Activated naive CD4-positive, alpha-beta T cell treated with anti-CD3 and anti-CD28 coated beads, Interleukin-2, amount 50 U/mL, for 24 hours (primary cell): ENCODE data around the gene PSMC5.
"Not testable (repeated sequence)": the region's sequence is repeated elsewhere in the genome, so short reads cannot be mapped to it uniquely, and the experiment has no call there.

Source experiments
- H3K27ac Mint-ChIP-seq: one replicate; pipeline ENCODE4 v1.8.0; 2021; ENCODE audit warnings: mild to moderate bottlenecking, mixed read lengths
- H3K27me3 Mint-ChIP-seq: one replicate; pipeline ENCODE4 v1.8.0; 2021; ENCODE audit warnings: mixed read lengths
- H3K36me3 Mint-ChIP-seq: one replicate; pipeline ENCODE4 v1.8.0; 2021; ENCODE audit warnings: mixed read lengths
- H3K4me1 Mint-ChIP-seq: one replicate; pipeline ENCODE4 v1.8.0; 2021; ENCODE audit warnings: mixed read lengths
- H3K4me3 Mint-ChIP-seq: one replicate; pipeline ENCODE4 v1.8.0; 2021; ENCODE audit warnings: mild to moderate bottlenecking, mixed read lengths
- H3K9me3 Mint-ChIP-seq: one replicate; pipeline ENCODE4 v1.8.0; 2021; ENCODE audit warnings: mixed read lengths

The PSMC5 gene

DNA sequence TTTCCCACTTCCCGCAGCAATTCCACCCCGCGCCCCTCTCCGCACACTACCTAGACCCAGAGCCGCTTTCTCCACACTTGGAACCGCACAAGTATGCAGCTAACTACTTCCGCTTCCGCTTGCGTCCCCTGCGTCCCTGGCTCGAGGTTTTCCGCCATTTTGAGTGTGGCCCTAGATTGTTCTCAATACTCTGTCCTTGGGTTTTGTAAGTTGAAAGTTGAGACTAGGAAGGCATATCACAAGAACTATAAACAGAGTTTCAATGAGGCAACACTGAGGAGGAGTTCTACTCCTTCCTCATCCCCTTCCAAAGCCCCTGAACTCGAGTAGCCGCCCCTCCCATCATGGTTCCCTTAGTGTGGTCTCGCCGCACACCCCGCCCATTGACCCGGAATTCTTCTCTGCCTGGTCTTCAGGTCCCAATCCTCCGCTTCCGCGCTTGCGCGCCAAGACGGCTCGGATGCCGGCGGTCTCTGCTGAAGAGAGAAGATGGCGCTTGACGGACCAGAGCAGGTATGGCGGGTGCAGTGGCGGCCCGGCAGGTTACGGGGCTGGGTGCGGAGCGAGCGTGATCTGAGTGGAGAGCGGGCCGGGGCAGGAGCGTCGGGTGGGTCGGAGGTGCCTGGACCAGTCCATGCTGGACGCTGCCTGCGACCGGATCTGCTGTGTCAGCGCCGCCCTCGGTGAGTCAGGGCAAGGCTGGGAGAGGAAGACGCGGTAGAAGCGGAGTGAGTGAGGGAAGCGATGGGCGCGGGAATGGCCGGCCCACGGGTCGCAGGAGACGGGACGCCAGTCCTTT lies at the start of gene PSMC5, which contains the start of gene FTSJ3:
TSS of gene PSMC5 (plus strand) at position 430 of the 799 bp plus-strand sequence. CDS start at position 490, 60 bp downstream.
TSS of gene FTSJ3 (minus strand) at position 662 of the 799 bp plus-strand sequence. CDS start 761 bp downstream, outside the sequence.
- Mint-ChIP-seq H3K4me3 (peak within 1 kb of the TSS; percentile 98), H3K27ac (peak within 1 kb of the TSS; percentile 100), H3K9me3 (no peaks in the 10 kb centered on the region), H3K27me3 (no peaks in the 10 kb centered on the region), H3K36me3 (peaks cover 49% of the 10 kb centered on the region), H3K4me1 (peaks cover 72% of the 10 kb centered on the region)

DNA sequence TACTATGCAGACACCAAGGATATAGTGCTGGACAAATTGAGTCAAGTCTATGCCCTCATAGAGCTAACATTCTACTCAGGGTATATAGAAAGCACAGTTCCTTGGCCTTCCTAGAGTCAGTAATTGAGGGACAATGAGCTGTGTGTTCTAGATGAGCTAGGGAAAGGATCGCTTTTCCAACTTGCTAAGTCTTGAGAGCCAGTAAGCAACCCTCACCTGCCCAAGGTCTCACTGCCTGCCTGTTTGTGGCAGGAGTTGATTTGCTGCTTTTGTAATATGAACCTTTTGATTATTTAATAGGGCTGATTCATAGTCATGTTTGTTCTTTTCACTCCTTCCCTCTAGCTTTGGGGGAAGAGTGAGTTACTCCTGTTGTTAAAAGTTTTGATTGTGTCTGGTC lies 46.7 kb upstream of the PSMC5 start:
- Mint-ChIP-seq H3K36me3 (peaks cover 16% of the 10 kb centered on the region), H3K27ac (no peak overlapping the region), H3K9me3 (no peaks in the 10 kb centered on the region), H3K27me3 (no peaks in the 10 kb centered on the region), H3K4me1 (peaks cover 86% of the 10 kb centered on the region), H3K4me3 (no peak overlapping the region)

DNA sequence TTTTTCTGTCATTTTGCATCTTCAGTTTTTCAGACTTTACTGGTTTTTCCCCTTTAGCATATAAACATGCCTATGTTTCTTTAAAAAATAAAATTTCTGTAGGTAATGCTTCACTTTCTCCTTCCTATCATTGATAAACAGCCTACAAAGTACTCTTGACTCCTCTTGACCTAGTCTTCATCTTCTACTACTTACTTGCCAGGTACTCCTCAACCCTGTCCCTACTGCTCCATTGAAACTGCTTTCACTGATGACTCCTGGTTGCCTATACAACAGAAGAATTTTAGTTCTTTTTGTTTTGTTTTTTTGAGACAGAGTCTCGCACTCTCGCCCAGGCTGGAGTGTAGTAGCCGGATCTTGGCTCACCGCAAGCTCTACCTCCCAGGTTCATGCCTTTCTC lies 46.3 kb upstream of the PSMC5 start:
- peaks cover 15% of the 10 kb centered on the region for H3K36me3 Mint-ChIP-seq
- peaks cover 85% of the 10 kb centered on the region for H3K4me1 Mint-ChIP-seq
- H3K9me3 Mint-ChIP-seq: no peaks in the 10 kb centered on the region
- peak overlapping the region; percentile 47 for H3K27ac Mint-ChIP-seq
- H3K27me3 Mint-ChIP-seq: no peaks in the 10 kb centered on the region
- no peak overlapping the region for H3K4me3 Mint-ChIP-seq

GRCh38 chr17:63783522-63783921 lies 43.7 kb upstream of the PSMC5 start:
- no peaks in the 10 kb centered on the region for H3K27me3 Mint-ChIP-seq
- peaks cover 62% of the 10 kb centered on the region for H3K4me1 Mint-ChIP-seq
- no peak overlapping the region for H3K4me3 Mint-ChIP-seq
- no peaks in the 10 kb centered on the region for H3K9me3 Mint-ChIP-seq
- no peak overlapping the region for H3K27ac Mint-ChIP-seq
- H3K36me3 Mint-ChIP-seq: peaks cover 9% of the 10 kb centered on the region

GRCh38 chr17:63785556-63785955 lies 41.7 kb upstream of the PSMC5 start:
- Mint-ChIP-seq H3K27me3 (no peaks in the 10 kb centered on the region), H3K27ac (no peak overlapping the region), H3K4me1 (peaks cover 45% of the 10 kb centered on the region), H3K4me3 (no peak overlapping the region), H3K9me3 (no peaks in the 10 kb centered on the region), H3K36me3 (peaks cover 4% of the 10 kb centered on the region)

GRCh38 chr17:63786117-63786516 lies 41.1 kb upstream of the PSMC5 start:
- no peak overlapping the region for H3K27ac Mint-ChIP-seq
- no peak overlapping the region for H3K4me3 Mint-ChIP-seq
- H3K4me1 Mint-ChIP-seq: peaks cover 39% of the 10 kb centered on the region
- H3K36me3 Mint-ChIP-seq: peaks cover 4% of the 10 kb centered on the region
- no peaks in the 10 kb centered on the region for H3K9me3 Mint-ChIP-seq
- no peaks in the 10 kb centered on the region for H3K27me3 Mint-ChIP-seq

- Mint-ChIP-seq H3K27ac (no peak overlapping the region), H3K36me3 (peaks cover 4% of the 10 kb centered on the region), H3K27me3 (no peaks in the 10 kb centered on the region), H3K4me3 (no peak overlapping the region), H3K9me3 (no peaks in the 10 kb centered on the region), H3K4me1 (peaks cover 33% of the 10 kb centered on the region)
Observed at GRCh38 chr17:63786971-63787711, 40.1 kb upstream of the PSMC5 start.

- no peaks in the 10 kb centered on the region for H3K27me3 Mint-ChIP-seq
- H3K4me3 Mint-ChIP-seq: no peak overlapping the region
- no peaks in the 10 kb centered on the region for H3K9me3 Mint-ChIP-seq
- H3K4me1 Mint-ChIP-seq: peaks cover 18% of the 10 kb centered on the region
- no peak overlapping the region for H3K27ac Mint-ChIP-seq
- H3K36me3 Mint-ChIP-seq: peaks cover 8% of the 10 kb centered on the region
Observed at GRCh38 chr17:63790057-63790456, 37.2 kb upstream of the PSMC5 start.

DNA sequence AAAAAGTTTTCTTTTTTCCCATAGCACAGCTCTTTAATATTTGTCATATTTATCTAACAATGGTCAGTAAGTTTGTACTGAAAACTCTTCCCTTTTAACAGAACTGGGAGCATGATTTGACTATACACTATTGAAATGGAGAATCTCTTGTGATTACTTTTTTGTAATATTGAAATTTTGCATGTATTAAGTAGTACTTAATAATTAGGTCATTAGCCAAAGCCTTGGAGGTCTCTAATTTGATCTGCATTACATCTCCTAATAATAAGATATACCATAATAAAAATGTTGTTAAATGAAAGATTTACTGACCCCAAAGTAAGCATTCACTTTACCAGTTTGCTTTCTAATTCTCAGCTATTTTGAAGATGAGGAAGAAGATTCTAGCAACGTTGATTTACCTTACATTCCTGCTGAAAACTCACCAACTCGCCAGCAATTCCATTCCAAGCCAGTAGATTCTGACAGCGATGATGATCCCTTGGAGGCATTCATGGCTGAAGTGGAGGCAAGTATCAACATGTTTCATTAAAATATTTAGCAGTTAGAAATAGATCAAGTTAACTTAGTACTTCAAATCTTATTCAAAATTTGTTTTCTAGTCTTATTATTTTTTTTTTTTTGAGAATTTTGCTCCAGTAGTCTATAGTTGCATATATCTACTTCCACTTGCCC lies 35.0 kb upstream of the PSMC5 start:
- no peaks in the 10 kb centered on the region for H3K9me3 Mint-ChIP-seq
- no peaks in the 10 kb centered on the region for H3K27me3 Mint-ChIP-seq
- H3K36me3 Mint-ChIP-seq: peaks cover 8% of the 10 kb centered on the region
- H3K4me3 Mint-ChIP-seq: no peak overlapping the region
- H3K27ac Mint-ChIP-seq: no peak overlapping the region
- peaks cover 14% of the 10 kb centered on the region for H3K4me1 Mint-ChIP-seq

DNA sequence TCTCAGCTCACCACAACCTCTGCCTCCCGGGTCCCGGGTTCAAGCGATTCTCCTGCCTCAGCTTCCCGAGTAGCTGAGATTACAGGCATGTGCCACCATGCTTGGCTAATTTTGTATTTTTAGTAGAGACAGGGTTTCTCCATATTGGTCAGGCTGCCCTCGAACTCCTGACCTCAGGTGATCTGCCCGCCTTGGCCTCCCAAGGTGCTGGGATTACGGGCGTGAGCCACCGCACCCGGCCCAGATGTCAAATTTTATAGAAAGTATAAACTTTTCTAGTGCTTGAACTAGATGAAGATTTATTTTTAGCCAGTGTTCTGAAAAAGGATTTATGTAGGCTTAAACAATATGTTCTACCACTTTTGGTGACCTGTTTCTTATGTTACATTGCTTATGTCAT lies 30.9 kb upstream of the PSMC5 start:
- not testable (repeated sequence) for H3K4me3 Mint-ChIP-seq, H3K27ac Mint-ChIP-seq, H3K9me3 Mint-ChIP-seq, H3K27me3 Mint-ChIP-seq
- Mint-ChIP-seq H3K36me3 (peaks cover 10% of the 10 kb centered on the region), H3K4me1 (peaks cover 14% of the 10 kb centered on the region)

GRCh38 chr17:63798572-63799106 lies 28.6 kb upstream of the PSMC5 start:
- no peaks in the 10 kb centered on the region for H3K9me3 Mint-ChIP-seq
- no peak overlapping the region for H3K27ac Mint-ChIP-seq
- H3K4me1 Mint-ChIP-seq: peaks cover 5% of the 10 kb centered on the region
- no peak overlapping the region for H3K4me3 Mint-ChIP-seq
- H3K36me3 Mint-ChIP-seq: peaks cover 7% of the 10 kb centered on the region
- H3K27me3 Mint-ChIP-seq: no peaks in the 10 kb centered on the region

- H3K36me3 Mint-ChIP-seq: peaks cover 5% of the 10 kb centered on the region
Observed at GRCh38 chr17:63800783-63801182, 26.4 kb upstream of the PSMC5 start.

GRCh38 chr17:63804328-63804727 lies 22.9 kb upstream of the PSMC5 start:
- Mint-ChIP-seq H3K27ac (peak overlapping the region; percentile 9), H3K4me3 (no peak overlapping the region), H3K27me3 (no peaks in the 10 kb centered on the region), H3K9me3 (no peaks in the 10 kb centered on the region), H3K4me1 (peaks cover 10% of the 10 kb centered on the region), H3K36me3 (peaks cover 20% of the 10 kb centered on the region)

More at GRCh38 chr17:63800783-63801182, 26.4 kb upstream of the PSMC5 start:
- H3K9me3 Mint-ChIP-seq: no peaks in the 10 kb centered on the region
- H3K4me1 Mint-ChIP-seq: peaks cover 4% of the 10 kb centered on the region
- H3K27ac Mint-ChIP-seq: peak overlapping the region; percentile 48
- no peak overlapping the region for H3K4me3 Mint-ChIP-seq
- no peaks in the 10 kb centered on the region for H3K27me3 Mint-ChIP-seq

DNA sequence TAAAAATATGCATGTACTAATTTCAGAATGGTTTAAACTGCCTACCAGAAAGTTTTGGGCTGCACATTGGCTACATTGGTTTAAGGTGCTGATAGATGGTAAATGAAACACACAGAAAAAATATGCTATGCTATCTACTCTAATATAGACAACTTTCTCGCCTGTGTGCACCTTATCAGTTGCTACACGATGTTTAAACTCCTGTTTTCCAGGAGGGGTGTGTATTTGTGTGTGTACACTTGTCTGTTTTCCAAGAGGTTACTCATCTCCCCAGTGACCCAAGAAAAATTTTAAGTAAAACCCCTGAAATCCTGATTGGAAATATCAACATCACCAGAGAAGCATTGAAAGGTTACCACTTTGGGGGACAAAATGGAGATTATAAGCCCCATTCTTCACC lies 21.6 kb upstream of the PSMC5 start:
- Mint-ChIP-seq H3K4me3 (no peak overlapping the region), H3K27ac (no peak overlapping the region), H3K27me3 (no peaks in the 10 kb centered on the region), H3K4me1 (peaks cover 10% of the 10 kb centered on the region), H3K9me3 (no peaks in the 10 kb centered on the region), H3K36me3 (peaks cover 22% of the 10 kb centered on the region)

DNA sequence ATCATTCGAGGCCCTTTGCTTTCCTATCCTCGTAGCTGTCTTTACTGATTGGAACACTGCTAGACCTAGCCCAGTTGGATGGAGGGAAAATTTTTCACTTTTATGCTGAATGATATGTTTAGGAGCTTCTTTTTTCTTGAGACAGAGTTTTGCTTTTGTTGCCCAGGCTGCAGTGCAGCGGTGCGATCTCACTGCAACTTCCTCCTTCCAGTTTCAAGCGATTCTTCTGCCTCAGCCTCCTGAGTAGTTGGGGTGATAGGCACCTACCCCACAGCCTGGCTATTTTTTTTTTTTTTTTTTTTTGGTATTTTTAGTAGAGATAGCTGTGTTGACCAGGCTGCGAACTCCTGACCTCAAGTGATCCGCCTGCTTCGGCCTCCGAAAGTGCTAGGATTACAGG lies 17.3 kb upstream of the PSMC5 start:
- H3K4me3 Mint-ChIP-seq: no peak overlapping the region
- H3K4me1 Mint-ChIP-seq: peaks cover 6% of the 10 kb centered on the region
- H3K9me3 Mint-ChIP-seq: no peaks in the 10 kb centered on the region
- no peaks in the 10 kb centered on the region for H3K27me3 Mint-ChIP-seq
- peaks cover 29% of the 10 kb centered on the region for H3K36me3 Mint-ChIP-seq
- H3K27ac Mint-ChIP-seq: no peak overlapping the region
